HepG2 (cell line): ENCODE results near the gene KRT15. TPM values are rescaled to one million over a fixed set of nuclear protein-coding genes. Genes with fewer than 3 reads are reported as not detected.
A peak's percentile ranks its signal among the peaks of the same experiment; 100 is the strongest.

ENCODE experiments used
- CEBPG ChIP-seq: IDR thresholded peaks from 2 replicates; pipeline ENCODE4 v1.6.1; 2016
- CENPBD1 ChIP-seq: sonication (generic); formaldehyde crosslinking; IDR thresholded peaks from 2 replicates; pipeline ENCODE4 v1.8.0; 2022; ENCODE audit warnings: missing genetic modification reagents, low read depth, mild to moderate bottlenecking, borderline replicate concordance
- IKZF4 ChIP-seq: sonication (generic); formaldehyde crosslinking; IDR thresholded peaks from 2 replicates; pipeline ENCODE4 v1.5.1; 2020; ENCODE audit warnings: borderline replicate concordance, mild to moderate bottlenecking, low read depth, missing genetic modification reagents; ENCODE audit errors: not compliant biosample characterization
- KMT2B ChIP-seq: IDR thresholded peaks from 2 replicates; pipeline ENCODE4 v1.6.1; 2016; ENCODE audit warnings: missing genetic modification reagents, missing compliant biosample characterization
- MIER2 ChIP-seq: IDR thresholded peaks from 2 replicates; pipeline ENCODE4 v1.6.1; 2016; ENCODE audit warnings: missing biosample characterization, missing genetic modification reagents
- PHF21A ChIP-seq: sonication (generic); formaldehyde crosslinking; IDR thresholded peaks from 2 replicates; pipeline ENCODE4 v1.5.0; 2020; ENCODE audit warnings: mild to moderate bottlenecking, missing genetic modification reagents
- POLR2G ChIP-seq: fragments of 200-400 bp; formaldehyde crosslinking; IDR thresholded peaks from 2 replicates; pipeline ENCODE4 v1.6.1; 2018; ENCODE audit warnings: mild to moderate bottlenecking, low read depth, low read length, moderate library complexity
- RARG ChIP-seq: sonication (generic); formaldehyde crosslinking; IDR thresholded peaks from 2 replicates; pipeline ENCODE4 v1.4.0; 2020; ENCODE audit warnings: low read depth, mild to moderate bottlenecking, missing genetic modification reagents
- RBAK ChIP-seq: sonication (generic); formaldehyde crosslinking; IDR thresholded peaks from 2 replicates; pipeline ENCODE4 v1.5.1; 2020; ENCODE audit warnings: mild to moderate bottlenecking, missing genetic modification reagents
- SMC3 ChIP-seq: IDR thresholded peaks from 2 replicates; pipeline ENCODE4 v1.6.1; 2011; ENCODE audit warnings: low read length, improper control_type of control experiment
- TBX2 ChIP-seq: sonication (generic); formaldehyde crosslinking; IDR thresholded peaks from 2 replicates; pipeline ENCODE4 v1.5.0; 2020; ENCODE audit warnings: missing genetic modification reagents, mild to moderate bottlenecking, borderline replicate concordance
- ZNF142 ChIP-seq: sonication (generic); formaldehyde crosslinking; IDR thresholded peaks from 2 replicates; pipeline ENCODE4 v1.4.0; 2020; ENCODE audit warnings: missing genetic modification reagents
- ZNF296 ChIP-seq: sonication (generic); formaldehyde crosslinking; conservative IDR thresholded peaks from 2 replicates; pipeline ENCODE4 v1.5.0; 2020; ENCODE audit warnings: mild to moderate bottlenecking, missing genetic modification reagents
- ZNF441 ChIP-seq: sonication (generic); formaldehyde crosslinking; IDR thresholded peaks from 2 replicates; pipeline ENCODE4 v1.7.0; 2021; ENCODE audit warnings: missing genetic modification reagents, borderline replicate concordance
- ZNF878 ChIP-seq: sonication (generic); formaldehyde crosslinking; IDR thresholded peaks from 2 replicates; pipeline ENCODE4 v1.8.1; 2023; ENCODE audit warnings: mild to moderate bottlenecking, missing genetic modification reagents, moderate library complexity
- ZXDC ChIP-seq: sonication (generic); formaldehyde crosslinking; IDR thresholded peaks from 2 replicates; pipeline ENCODE4 v1.5.0; 2020; ENCODE audit warnings: mild to moderate bottlenecking, missing genetic modification reagents
- polyA plus RNA-seq, 8 experiments: library from polyadenylated mRNA; depleted of rRNA in 3 of 8; stranded (reverse) in 7 of 8; unstranded in 1 of 8; fragments of >200 nt; fragmentation: Illumina TruSeq in 4 of 8; extraction: Trizol in 4 of 8; gene quantifications; 2 replicates each; pipeline versions ENCODE4 v1.2.1 to v1.2.3, GENCODE V29; 2011 to 2016; ENCODE audit warnings: low read depth in 4 of 8, missing spikeins in 1 of 8, mixed read lengths in 1 of 8; ENCODE audit not compliant: insufficient read depth in 1 of 8
- total RNA-seq, 5 experiments: library from RNA; depleted of rRNA; stranded (reverse); fragments of >200 nt; fragmentation: Illumina TruSeq; extraction: Trizol; gene quantifications; 2 replicates each; pipeline ENCODE4 v1.2.3, GENCODE V29; 2016; ENCODE audit warnings: low read depth in 1 of 5

Gene KRT15
- total and polyA plus RNA-seq, 2 of the 13 experiments (the other 11 are each of a cell fraction or from before 2014, with no cell fraction given), result 0.46 to 0.63 TPM

GRCh38 chr17:41535764-41536481 is 17.2 kb upstream of the KRT15 start (continued):
- TF ChIP-seq ZXDC (CRISPR knock-in tag) (no peak), IKZF4 (no peak), TBX2 (CRISPR knock-in tag) (peak; percentile 38; the same call in 1 of the 2 replicates), MIER2 (CRISPR knock-in tag) (no peak), ZNF142 (CRISPR knock-in tag) (no peak), RBAK (CRISPR knock-in tag) (no peak), CENPBD1 (CRISPR knock-in tag) (no peak), ZNF878 (CRISPR knock-in tag) (no peak), SMC3 (no peak), KMT2B (CRISPR knock-in tag) (no peak), ZNF296 (CRISPR knock-in tag) (0 out of 2 replicates have a peak, but pooled peaks have one; percentile 50), PHF21A (CRISPR knock-in tag) (no peak), POLR2G (no peak), CEBPG (CRISPR knock-in tag) (no peak), ZNF441 (CRISPR knock-in tag) (no peak), RARG (CRISPR knock-in tag) (no peak)
